PC-9 (cell line): ENCODE data around the gene PCDHGA10.
"Not testable (repeated sequence)": the region's sequence is repeated elsewhere in the genome, so short reads cannot be mapped to it uniquely, and the experiment has no call there.

Experiments
- CTCF ChIP-seq: fragments of 200-600 bp; sonication (generic); conservative IDR thresholded peaks from 2 replicates; pipeline ENCODE4 v1.6.1; 2017; ENCODE audit warnings: mixed run types, antibody characterized with exemption, mild to moderate bottlenecking, moderate library complexity
- EZH2 ChIP-seq: fragments of 200-600 bp; sonication (generic); IDR thresholded peaks from 2 replicates; pipeline ENCODE4 v1.8.0; 2017; ENCODE audit warnings: antibody characterized with exemption, low read depth

GRCh38 chr5:141432726-141433125 lies 19.9 kb downstream of the PCDHGA10 start:
- TF ChIP-seq CTCF, EZH2: not testable (repeated sequence)
